Ovary (tissue), 9 donors: Measurements from ENCODE around the gene LRMDA. TPM values are rescaled to one million over a fixed set of nuclear protein-coding genes. Genes with fewer than 3 reads are reported as not detected.
"Not testable (repeated sequence)": the region's sequence is repeated elsewhere in the genome, so short reads cannot be mapped to it uniquely, and the experiment has no call there.

Experiments used
- DNase-seq, 5 donors: peaks; one replicate each; pipeline ENCODE4 v3.0.0-alpha.2; 2019 to 2020
- H3K27ac ChIP-seq, 2 donors: fragments of 200-600 bp; one replicate each; pipeline versions ENCODE4 v1.5.1 to v1.8.0; 2019 to 2022
- H3K27me3 ChIP-seq: fragments of 200-600 bp; one replicate; pipeline ENCODE4 v1.8.0; 2022
- H3K36me3 ChIP-seq: fragments of 200-600 bp; sonication (generic); one replicate; pipeline ENCODE4 v1.5.1; 2019
- H3K4me1 ChIP-seq: one replicate; pipeline ENCODE4 v1.8.1; 2013; ENCODE audit warnings: mild to moderate bottlenecking, moderate library complexity; ENCODE audit not compliant: insufficient read depth
- H3K4me3 ChIP-seq: fragments of 200-600 bp; sonication (generic); one replicate; pipeline ENCODE4 v1.5.1; 2017
- H3K9me3 ChIP-seq, 2 donors: fragments of 200-600 bp in 1 of 2; sonication (generic) in 1 of 2; one replicate each; pipeline versions ENCODE4 v1.5.1 to v1.8.1; 2013 to 2019; ENCODE audit warnings: mild to moderate bottlenecking in 1 of 2, moderate library complexity in 1 of 2
- CTCF ChIP-seq, 3 donors: fragments of 450-650 bp in 2 of 3; fragments of 200-600 bp in 1 of 3; IDR thresholded peaks; one replicate each; pipeline versions ENCODE4 v1.5.1 to v1.8.0; 2016 to 2022; ENCODE audit warnings: antibody characterized with exemption in 3 of 3, mild to moderate bottlenecking in 1 of 3
- EP300 ChIP-seq: sonication (generic); formaldehyde crosslinking; IDR thresholded peaks from one replicate; pipeline ENCODE4 v1.6.1; 2017; ENCODE audit warnings: antibody characterized with exemption
- POLR2A ChIP-seq: fragments of 450-650 bp; IDR thresholded peaks from one replicate; pipeline ENCODE4 v1.6.1; 2017; ENCODE audit warnings: antibody characterized with exemption, mild to moderate bottlenecking, moderate library complexity
- WGBS, 3 donors: extraction: QIAGEN DNeasy Blood & Tissue Kit in 1 of 3; methylation state at CpG; one replicate each; pipeline versions ENCODE4 v1.1.5 to v1.1.7; 2013 to 2017; 5-methylcytosine and 5-hydroxymethylcytosine counted together
- intact Hi-C, 4 donors: fragments of 100-400 bp; cut with DNase I; formaldehyde crosslinking; loops; one replicate each; pipeline versions ENCODE4 v1.11.0 to v1.15.1; 2022 to 2023
- polyA plus RNA-seq, 2 donors: library from polyadenylated mRNA; stranded (reverse); fragments of 200-250 nt in 1 of 2; fragments of 350-450 nt in 1 of 2; fragmentation: Illumina TruSeq in 1 of 2; extraction: RNeasy Lipid Tissue Mini Kit (QIAGEN cat#74804) in 1 of 2; gene quantifications; one replicate each; pipeline ENCODE4 v1.2.3, GENCODE V29; 2013 to 2014
- total RNA-seq, 7 donors: library from RNA; depleted of rRNA in 2 of 7; stranded (reverse); fragments of >200 nt in 2 of 7; fragmentation: NEBNext Ultra II Directional in 3 of 7; extraction: Animal tissue kit (Norgen Biotek cat#: 25700) in 3 of 7; gene quantifications; one replicate each; pipeline versions ENCODE4 v1.1.0 to v1.2.4, GENCODE V29; 2016 to 2023
- donor health status: DM: no; HTN: no; CAD: no; lungs with moderate emphysema.
- donor health status: DM: no; HTN: no; CAD: no.
- donor health status: Bipolar disorder and iron deficiency.
- donor health status: DM: yes; HTN: yes; CAD: no.
- donor health status: DM: no; HTN: no; CAD: no.
- donor health status: DM: yes; HTN: yes; CAD: no.

The LRMDA gene
- total and polyA plus RNA-seq, 9 donors: 14.8 to 30.7 (median 22.9) TPM

DNA sequence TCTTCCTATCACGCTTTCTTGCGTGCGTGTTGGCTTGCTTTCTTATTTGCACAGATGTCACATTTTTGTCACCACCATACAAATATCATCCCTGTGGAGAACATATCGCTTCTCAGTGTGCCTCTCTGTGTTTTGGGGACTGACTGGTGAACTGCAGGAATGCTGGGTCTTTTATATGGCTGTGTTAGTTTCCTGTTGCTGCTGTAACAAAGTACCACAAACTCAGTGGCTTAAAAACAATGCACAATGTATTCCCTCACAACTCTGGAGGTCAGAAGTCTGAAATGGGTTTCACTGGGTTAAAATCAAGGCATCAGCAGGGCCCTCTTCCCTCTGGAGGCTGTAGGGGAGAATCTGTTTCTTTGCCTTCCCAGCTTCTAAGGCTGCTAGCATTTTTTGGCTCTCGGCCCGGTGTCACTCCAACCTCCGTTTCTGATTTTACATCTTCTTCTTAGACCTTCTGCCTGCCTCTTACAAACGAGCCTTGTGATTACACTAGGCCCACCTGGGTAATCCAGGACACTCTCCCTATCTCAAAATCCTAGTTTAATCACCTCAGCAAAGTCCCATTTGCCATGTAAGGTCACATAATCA lies 82.0 kb downstream of the LRMDA start:
- Histone ChIP-seq H3K4me1 (peaks cover 5% of the 10 kb centered on the region), H3K9me3 (no peaks in the 10 kb centered on the region), H3K27ac (no peak overlapping the region), H3K27me3 (no peaks in the 10 kb centered on the region), H3K4me3 (no peak overlapping the region), H3K36me3 (no peaks in the 10 kb centered on the region)
- no peak for TF ChIP-seq EP300
- no peak for TF ChIP-seq POLR2A
- TF ChIP-seq CTCF (IDR thresholded peaks at IDR 0.05): no peak
- whole genome bisulfite sequencing, 3 donors: 60 to 68% (median 63%) methylated on average over 8 of the region's 8 CpGs
- DNase-seq: no peak
- intact Hi-C loops: no loop called here

DNA sequence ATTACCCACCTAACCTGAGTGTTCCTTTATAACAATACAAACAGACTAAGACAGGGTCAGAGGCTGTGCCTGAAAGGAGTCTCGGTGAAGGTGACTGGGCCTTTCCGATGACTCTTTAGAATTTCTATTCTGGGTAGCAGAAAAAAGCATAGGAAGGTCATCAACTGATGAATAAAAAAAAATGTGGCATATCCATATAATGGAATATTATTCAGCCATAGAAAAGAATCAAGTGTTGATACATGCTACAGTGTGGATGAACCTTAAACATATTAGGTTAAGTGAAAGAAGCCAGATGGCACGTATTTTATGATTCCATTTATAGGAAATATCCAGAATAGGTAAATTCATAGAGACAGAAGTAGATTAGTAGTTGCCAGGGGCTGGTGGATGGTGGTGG lies 83.4 kb downstream of the LRMDA start:
- 97 to 99% (median 98%) methylated on average over 3 of the region's 3 CpGs for WGBS, 3 donors

GRCh38 chr10:75516154-75516553 lies 84.7 kb downstream of the LRMDA start:
- DNase-seq, H3K27me3 ChIP-seq, H3K27ac ChIP-seq, H3K36me3 ChIP-seq, intact Hi-C loops, H3K4me3 ChIP-seq, H3K9me3 ChIP-seq, H3K4me1 ChIP-seq: not testable (repeated sequence)
- WGBS, 3 donors: 88 to 96% (median 95%) methylated on average over 2 of the region's 2 CpGs

More for the DNA sequence above, 83.4 kb downstream of the LRMDA start:
- intact Hi-C loops: no loop called here
- Histone ChIP-seq H3K27me3 (no peaks in the 10 kb centered on the region), H3K9me3 (no peaks in the 10 kb centered on the region), H3K27ac (no peak overlapping the region), H3K4me1 (peaks cover 1% of the 10 kb centered on the region), H3K36me3 (no peaks in the 10 kb centered on the region), H3K4me3 (no peak overlapping the region)
- DNase-seq: no peak
- TF ChIP-seq CTCF (IDR thresholded peaks at IDR 0.05): no peak
- no peak for TF ChIP-seq POLR2A
- TF ChIP-seq EP300: no peak

DNA sequence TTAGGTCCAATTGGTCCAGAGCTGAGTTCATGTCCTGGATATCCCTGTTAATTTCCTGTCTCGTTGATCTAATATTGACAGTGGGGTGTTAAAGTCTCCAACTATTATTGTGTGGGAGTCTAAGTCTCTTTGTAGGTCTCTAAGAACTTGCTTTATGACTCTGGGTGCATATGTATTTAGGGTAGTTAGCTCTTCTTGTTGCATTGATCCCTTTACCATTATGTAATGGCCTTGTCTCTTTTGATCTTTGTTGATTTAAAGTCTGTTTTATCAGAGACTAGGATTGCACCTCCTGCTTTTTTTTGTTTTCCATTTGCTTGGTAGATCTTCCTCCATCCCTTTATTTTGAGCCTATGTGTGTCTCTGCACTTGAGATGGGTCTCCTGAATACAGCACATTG lies 87.8 kb downstream of the LRMDA start:
- H3K27me3 ChIP-seq, H3K36me3 ChIP-seq, H3K4me3 ChIP-seq, DNase-seq, intact Hi-C loops, H3K4me1 ChIP-seq, H3K27ac ChIP-seq, H3K9me3 ChIP-seq: not testable (repeated sequence)
- WGBS, 3 donors: 82 to 90% (median 86%) methylated on average over 1 of the region's 1 CpG

- H3K9me3 ChIP-seq, DNase-seq, H3K36me3 ChIP-seq, intact Hi-C loops, H3K4me3 ChIP-seq, H3K4me1 ChIP-seq, H3K27me3 ChIP-seq, H3K27ac ChIP-seq: not testable (repeated sequence)
- 72 to 84% (median 81%) methylated on average over 16 of the region's 16 CpGs for WGBS, 3 donors
Measured at GRCh38 chr10:75521194-75521829, 89.9 kb downstream of the LRMDA start.

- H3K27ac ChIP-seq: no peak overlapping the region
- intact Hi-C loops: no loop called here
- 96 to 100% (median 98%) methylated on average over 1 of the region's 1 CpG for WGBS, 3 donors
- no peaks in the 10 kb centered on the region for H3K36me3 ChIP-seq
- H3K4me1 ChIP-seq: no peaks in the 10 kb centered on the region
- DNase-seq: no peak
- H3K9me3 ChIP-seq: no peaks in the 10 kb centered on the region
- no peak for TF ChIP-seq POLR2A
- no peak for TF ChIP-seq CTCF (IDR thresholded peaks at IDR 0.05)
- no peak for TF ChIP-seq EP300
- no peak overlapping the region for H3K4me3 ChIP-seq
- no peaks in the 10 kb centered on the region for H3K27me3 ChIP-seq
Measured at GRCh38 chr10:75525067-75525466, 93.6 kb downstream of the LRMDA start.
